H1 (cell line): ENCODE results near the gene ZRANB3. TPM values are rescaled to one million over a fixed set of nuclear protein-coding genes. Genes with fewer than 3 reads are reported as not detected.

Experiments used
- CTCF ChIA-PET: fragments of 300-600 bp; sonication (Branson Sonifier 250); formaldehyde crosslinking; loops from one replicate; lab custom pipeline; 2021; ENCODE audit not compliant: partially characterized antibody; lab: Charles Lee
- POLR2A ChIA-PET: fragments of 300-600 bp; sonication (Branson Sonifier 250); formaldehyde crosslinking; loops from one replicate; lab custom pipeline; 2021; ENCODE audit warnings: inconsistent platforms; ENCODE audit not compliant: partially characterized antibody; lab: Charles Lee
- DNase-seq, 2 experiments: peaks; one replicate each; pipeline versions ENCODE4 v3.0.0 to v3.0.0-alpha.2; 2010 to 2022; ENCODE audit warnings: low spot score in 2 of 2, low read depth in 1 of 2, mixed read lengths in 1 of 2
- FAIRE-seq: peaks from 2 replicates; lab custom pipeline; 2011; peaks lifted over from hg19 to GRCh38; lab: Jason Lieb, UNC
- H2AFZ ChIP-seq: 2 replicates; pipeline ENCODE4 v1.8.1; 2012; ENCODE audit warnings: low read length, inconsistent platforms
- H2AK5ac ChIP-seq: 2 replicates; pipeline ENCODE4 v1.6.1; 2013; ENCODE audit warnings: low read depth, low read length
- H2BK120ac ChIP-seq: replicated peaks from 2 replicates; pipeline ENCODE3; 2013; ENCODE audit warnings: low read depth, low read length, inconsistent platforms
- H2BK12ac ChIP-seq: 2 replicates; pipeline ENCODE4 v1.6.1; 2013; ENCODE audit warnings: low read depth, low read length
- H2BK15ac ChIP-seq: 2 replicates; pipeline ENCODE4 v1.6.1; 2013; ENCODE audit warnings: low read length
- H2BK20ac ChIP-seq: 2 replicates; pipeline ENCODE4 v1.6.1; 2013; ENCODE audit warnings: low read length
- H2BK5ac ChIP-seq: 2 replicates; pipeline ENCODE4 v1.6.1; 2013; ENCODE audit warnings: low read depth, low read length
- H3K14ac ChIP-seq: 2 replicates; pipeline ENCODE4 v1.6.1; 2013; ENCODE audit warnings: inconsistent platforms; ENCODE audit not compliant: insufficient read length
- H3K18ac ChIP-seq: 2 replicates; pipeline ENCODE4 v1.6.1; 2013; ENCODE audit warnings: low read length; ENCODE audit errors: extremely low read depth
- H3K23ac ChIP-seq: 2 replicates; pipeline ENCODE4 v1.6.1; 2013; ENCODE audit warnings: inconsistent platforms; ENCODE audit not compliant: insufficient read length
- H3K23me2 ChIP-seq: 2 replicates; pipeline ENCODE4 v1.6.1; 2013; ENCODE audit warnings: low read depth, low read length
- H3K27ac ChIP-seq: 2 replicates; pipeline ENCODE4 v1.6.1; 2011; ENCODE audit warnings: low read depth, low read length, inconsistent platforms
- H3K27me3 ChIP-seq, 4 experiments: replicated peaks in 1 of 4; 1 replicate in 1 of 4; 2 replicates in 3 of 4; pipeline versions ENCODE4 v1.6.1 to v1.8.1; 2011 to 2013; ENCODE audit warnings: low read length in 3 of 4, mild to moderate bottlenecking in 3 of 4, inconsistent platforms in 2 of 4, mixed read lengths in 2 of 4, moderate library complexity in 1 of 4; ENCODE audit not compliant: control insufficient read depth in 3 of 4, insufficient read depth in 3 of 4; ENCODE audit errors: extremely low read depth in 1 of 4
- H3K36me3 ChIP-seq, 4 experiments: 2 replicates each; pipeline versions ENCODE4 v1.6.1 to v1.8.1; 2011 to 2013; ENCODE audit warnings: mild to moderate bottlenecking in 4 of 4, low read length in 3 of 4, moderate library complexity in 2 of 4, control low read depth in 1 of 4, inconsistent platforms in 1 of 4; ENCODE audit not compliant: insufficient read depth in 4 of 4, control insufficient read depth in 2 of 4
- H3K4ac ChIP-seq: replicated peaks from 2 replicates; pipeline ENCODE3; 2013; ENCODE audit warnings: low read length, low read depth, mixed read lengths, inconsistent platforms; ENCODE audit not compliant: insufficient read length
- H3K4me1 ChIP-seq, 4 experiments: replicated peaks in 1 of 4; 1 replicate in 1 of 4; 2 replicates in 3 of 4; pipeline versions ENCODE4 v1.6.1 to v1.8.1; 2011 to 2013; ENCODE audit warnings: low read length in 3 of 4, inconsistent platforms in 2 of 4, mixed read lengths in 1 of 4; ENCODE audit not compliant: insufficient read depth in 4 of 4, control insufficient read depth in 3 of 4
- H3K4me2 ChIP-seq, 2 experiments: 2 replicates each; pipeline versions ENCODE4 v1.6.1 to v1.8.1; 2011 to 2013; ENCODE audit warnings: low read depth in 2 of 2, low read length in 2 of 2, control low read depth in 1 of 2, inconsistent platforms in 1 of 2, mild to moderate bottlenecking in 1 of 2; ENCODE audit not compliant: insufficient read depth in 1 of 2
- H3K4me3 ChIP-seq, 4 experiments: fragments of 200-600, 300-600 bp in 1 of 4; sonication (generic), shearing (Covaris generic), sonication (Bioruptor Twin) in 1 of 4; 2 replicates each; pipeline versions ENCODE4 v1.5.1 to v1.8.1; 2011 to 2016; ENCODE audit warnings: low read length in 4 of 4, low read depth in 3 of 4, control low read depth in 2 of 4, inconsistent platforms in 2 of 4, mild to moderate bottlenecking in 2 of 4, mixed read lengths in 1 of 4, moderate library complexity in 1 of 4; ENCODE audit not compliant: insufficient read depth in 2 of 4; ENCODE audit errors: extremely low read depth in 1 of 4
- H3K56ac ChIP-seq: replicated peaks from 2 replicates; pipeline ENCODE3; 2013; ENCODE audit warnings: low read depth, mild to moderate bottlenecking, mixed read lengths, low read length, inconsistent platforms; ENCODE audit not compliant: insufficient read length
- H3K79me1 ChIP-seq: 2 replicates; pipeline ENCODE4 v1.6.1; 2013; ENCODE audit warnings: low read depth, low read length, control low read depth
- H3K79me2 ChIP-seq, 2 experiments: 2 replicates each; pipeline versions ENCODE4 v1.6.1 to v1.8.1; 2012 to 2013; ENCODE audit warnings: low read length in 2 of 2, mild to moderate bottlenecking in 2 of 2, inconsistent platforms in 1 of 2; ENCODE audit not compliant: insufficient read depth in 2 of 2, control insufficient read depth in 1 of 2
- H3K9ac ChIP-seq, 4 experiments: replicated peaks in 1 of 4; 1 replicate in 1 of 4; 2 replicates in 3 of 4; pipeline versions ENCODE4 v1.6.1 to v1.8.1; 2011 to 2013; ENCODE audit warnings: low read depth in 3 of 4, low read length in 3 of 4, control low read depth in 2 of 4, mild to moderate bottlenecking in 2 of 4, moderate library complexity in 2 of 4, inconsistent platforms in 1 of 4; ENCODE audit errors: extremely low read depth in 1 of 4
- H3K9me3 ChIP-seq, 2 experiments: 2 replicates each; pipeline versions ENCODE4 v1.6.1 to v1.8.1; 2012 to 2013; ENCODE audit warnings: mild to moderate bottlenecking in 2 of 2, moderate library complexity in 2 of 2, control low read depth in 1 of 2, inconsistent platforms in 1 of 2, low read depth in 1 of 2, low read length in 1 of 2, mixed read lengths in 1 of 2; ENCODE audit not compliant: insufficient read depth in 2 of 2
- H4K20me1 ChIP-seq, 2 experiments: replicated peaks in 1 of 2; 2 replicates each; pipeline versions ENCODE3 to v1.8.1; 2011 to 2013; ENCODE audit warnings: inconsistent platforms in 2 of 2, low read length in 2 of 2, mild to moderate bottlenecking in 1 of 2; ENCODE audit not compliant: insufficient read depth in 2 of 2, control insufficient read depth in 1 of 2
- H4K5ac ChIP-seq: 2 replicates; pipeline ENCODE4 v1.6.1; 2013; ENCODE audit warnings: low read length, low read depth, mixed read lengths, inconsistent platforms; ENCODE audit not compliant: insufficient read length
- H4K8ac ChIP-seq: 2 replicates; pipeline ENCODE4 v1.8.0; 2013; ENCODE audit warnings: mild to moderate bottlenecking, moderate library complexity, low read length, inconsistent platforms; ENCODE audit not compliant: insufficient read depth; ENCODE audit errors: extremely low read depth
- H4K91ac ChIP-seq: replicated peaks from 2 replicates; pipeline ENCODE3; 2013; ENCODE audit warnings: low read length, mixed read lengths, inconsistent platforms; ENCODE audit not compliant: insufficient read length
- CTCF ChIP-seq, 3 experiments: IDR thresholded peaks; 1 replicate in 2 of 3; 2 replicates in 1 of 3; pipeline versions ENCODE4 v1.5.1 to v1.6.1; 2011; ENCODE audit warnings: low read length in 3 of 3, mild to moderate bottlenecking in 3 of 3, inconsistent platforms in 2 of 3, low read depth in 1 of 3, moderate library complexity in 1 of 3; ENCODE audit not compliant: insufficient read depth in 1 of 3; ENCODE audit errors: control extremely low read depth in 1 of 3
- NANOG ChIP-seq: IDR thresholded peaks from 2 replicates; pipeline ENCODE4 v1.6.1; 2011; ENCODE audit warnings: low read length, low read depth, mild to moderate bottlenecking, inconsistent platforms; ENCODE audit not compliant: insufficient read depth, poor library complexity, severe bottlenecking
- RBBP5 ChIP-seq: IDR thresholded peaks from 2 replicates; pipeline ENCODE4 v1.7.1; 2012; ENCODE audit warnings: low read depth, mild to moderate bottlenecking, inconsistent platforms, low read length, moderate library complexity, borderline replicate concordance
- SP2 ChIP-seq: IDR thresholded peaks from 2 replicates; pipeline ENCODE4 v1.6.1; 2012; ENCODE audit warnings: mild to moderate bottlenecking, low read length, inconsistent platforms
- USF2 ChIP-seq: IDR thresholded peaks from 2 replicates; pipeline ENCODE4 v1.6.1; 2011; ENCODE audit warnings: low read length, improper control_type of control experiment
- YY1 ChIP-seq: IDR thresholded peaks from 2 replicates; pipeline ENCODE4 v1.6.1; 2011; ENCODE audit warnings: low read depth, mild to moderate bottlenecking, low read length
- polyA plus RNA-seq, 7 experiments: library from polyadenylated mRNA; depleted of rRNA in 3 of 7; stranded (reverse) in 5 of 7; unstranded in 2 of 7; fragments of >200 nt in 5 of 7; fragments of 200-250 nt in 2 of 7; gene quantifications; 1 replicate in 5 of 7; 2 replicates in 1 of 7; 4 replicates in 1 of 7; pipeline versions ENCODE4 v1.2.1 to v1.2.3, GENCODE V29; 2011 to 2013; ENCODE audit warnings: missing spikeins in 2 of 7, mixed read lengths in 2 of 7
- total RNA-seq: library from RNA; stranded (reverse); fragmentation: NEBNext Ultra II Directional; extraction: Animal tissue kit (Norgen Biotek cat#: 25700); gene quantifications from 2 replicates; pipeline ENCODE4 v1.2.1, GENCODE V29; 2021

ZRANB3 gene
- total and polyA plus RNA-seq, 2 of the 8 experiments (the other 6 are each of a cell fraction or from before 2014, with no cell fraction given): 4.5 to 19.3 TPM

- ChIA-PET CTCF (no interaction called here), POLR2A (no interaction called here)
- no peak for FAIRE-seq
- no peaks in the 10 kb centered on the region for H3K36me3 ChIP-seq
- no peak for TF ChIP-seq SP2
- TF ChIP-seq USF2: no peak
- no peak for TF ChIP-seq RBBP5
- no peak for TF ChIP-seq CTCF (IDR thresholded peaks at IDR 0.05; ENCODE audit: control extremely low read depth in 1 of 3, insufficient read depth in 1 of 3, low read depth in 1 of 3, low read length in 3 of 3)
- no peak for TF ChIP-seq YY1
- no peak for TF ChIP-seq NANOG
- H3K4me3 ChIP-seq: no peak overlapping the region
- no peak overlapping the region for H2BK120ac ChIP-seq
- no peak overlapping the region for H3K23ac ChIP-seq
- no peak overlapping the region for H3K14ac ChIP-seq
- no peaks in the 10 kb centered on the region for H3K4me1 ChIP-seq
- no peaks in the 10 kb centered on the region for H4K20me1 ChIP-seq
- no peak overlapping the region for H4K8ac ChIP-seq
- no peaks in the 10 kb centered on the region for H3K79me2 ChIP-seq
- H2BK15ac ChIP-seq: no peak overlapping the region
- H3K23me2 ChIP-seq: no peaks in the 10 kb centered on the region; the same call in 1 of the 2 replicates
- no peak overlapping the region for H3K27ac ChIP-seq
- no peaks in the 10 kb centered on the region for H3K9me3 ChIP-seq
- H2BK5ac ChIP-seq: no peak overlapping the region
- H3K4ac ChIP-seq: no peak overlapping the region
- H4K91ac ChIP-seq: no peak overlapping the region
- no peak overlapping the region for H3K4me2 ChIP-seq
- H4K5ac ChIP-seq: no peak overlapping the region
- no peak overlapping the region for H2BK20ac ChIP-seq
- no peak overlapping the region for H3K56ac ChIP-seq
- DNase-seq: no peak
- H2AK5ac ChIP-seq: no peak overlapping the region
- H3K27me3 ChIP-seq: no peaks in the 10 kb centered on the region
- H3K9ac ChIP-seq: no peak overlapping the region
- H2BK12ac ChIP-seq: no peak overlapping the region
- H3K79me1 ChIP-seq: no peaks in the 10 kb centered on the region
- no peak overlapping the region for H3K18ac ChIP-seq
- H2AFZ ChIP-seq: no peak overlapping the region
Measured at GRCh38 chr2:135202751-135203150, 328.3 kb downstream of the ZRANB3 start.
